Liver (tissue), 9 donors: ENCODE results near the gene APOE. TPM values are rescaled to one million over a fixed set of nuclear protein-coding genes. Genes with fewer than 3 reads are reported as not detected.
"Not testable (repeated sequence)": the region's sequence is repeated elsewhere in the genome, so short reads cannot be mapped to it uniquely, and the experiment has no call there.

Source experiments
- DNase-seq: peaks from one replicate; pipeline ENCODE4 v3.0.0-alpha.2; 2017; ENCODE audit warnings: low spot score
- H3K27ac ChIP-seq, 2 donors: one replicate each; pipeline ENCODE4 v1.7.0; 2013; ENCODE audit warnings: inconsistent platforms in 2 of 2, low read length in 2 of 2, control low read depth in 1 of 2, low read depth in 1 of 2, mild to moderate bottlenecking in 1 of 2
- H3K27me3 ChIP-seq, 4 donors: one replicate each; pipeline versions ENCODE4 v1.6.1 to v1.7.0; 2013; ENCODE audit warnings: low read length in 3 of 4, inconsistent platforms in 1 of 4, mild to moderate bottlenecking in 1 of 4, moderate library complexity in 1 of 4; ENCODE audit not compliant: control insufficient read depth in 4 of 4, insufficient read depth in 4 of 4
- H3K36me3 ChIP-seq, 4 donors: one replicate each; pipeline versions ENCODE4 v1.6.1 to v1.7.0; 2013; ENCODE audit warnings: low read length in 3 of 4, mild to moderate bottlenecking in 3 of 4, low read depth in 1 of 4, moderate library complexity in 1 of 4; ENCODE audit not compliant: control insufficient read depth in 4 of 4, insufficient read depth in 3 of 4
- H3K4me1 ChIP-seq, 4 donors: one replicate each; pipeline versions ENCODE4 v1.6.1 to v1.7.0; 2013; ENCODE audit warnings: low read length in 3 of 4, mild to moderate bottlenecking in 3 of 4, moderate library complexity in 1 of 4; ENCODE audit not compliant: control insufficient read depth in 4 of 4, insufficient read depth in 4 of 4
- H3K4me3 ChIP-seq, 3 donors: one replicate each; pipeline versions ENCODE4 v1.6.1 to v1.7.0; 2013; ENCODE audit warnings: low read length in 3 of 3, control low read depth in 1 of 3, low read depth in 1 of 3, mild to moderate bottlenecking in 1 of 3
- H3K9ac ChIP-seq, 2 donors: one replicate each; pipeline ENCODE4 v1.7.0; 2013; ENCODE audit warnings: low read length in 2 of 2, mild to moderate bottlenecking in 2 of 2, moderate library complexity in 2 of 2, control low read depth in 1 of 2, low read depth in 1 of 2
- H3K9me3 ChIP-seq, 4 donors: one replicate each; pipeline versions ENCODE4 v1.6.1 to v1.7.0; 2013; ENCODE audit warnings: low read length in 3 of 4; ENCODE audit not compliant: control insufficient read depth in 4 of 4
- ATF3 ChIP-seq: IDR thresholded peaks from 2 replicates; pipeline ENCODE4 v1.6.1; 2016; ENCODE audit warnings: antibody characterized with exemption
- CTCF ChIP-seq: fragments of 150-350 bp; IDR thresholded peaks from 2 replicates; pipeline ENCODE4 v1.5.1; 2017; ENCODE audit warnings: improper control_type of control experiment, low read depth, low read length; ENCODE audit not compliant: missing input control
- EGR1 ChIP-seq, 2 donors: IDR thresholded peaks; 2 replicates each; pipeline ENCODE4 v1.6.1; 2016 to 2018; ENCODE audit warnings: antibody characterized with exemption in 2 of 2, low read depth in 2 of 2
- FOXA1 ChIP-seq: IDR thresholded peaks from 2 replicates; pipeline ENCODE4 v1.6.1; 2016; ENCODE audit warnings: antibody characterized with exemption
- HNF4A ChIP-seq, 2 donors: conservative IDR thresholded peaks; 2 replicates each; pipeline ENCODE4 v1.6.1; 2016; ENCODE audit warnings: antibody characterized with exemption in 2 of 2, mild to moderate bottlenecking in 2 of 2
- HNF4G ChIP-seq: IDR thresholded peaks from 2 replicates; pipeline ENCODE4 v1.6.1; 2016; ENCODE audit warnings: antibody characterized with exemption
- JUND ChIP-seq, 2 donors: IDR thresholded peaks; 2 replicates each; pipeline ENCODE4 v1.6.1; 2016; ENCODE audit warnings: antibody characterized with exemption in 2 of 2
- MAX ChIP-seq: IDR thresholded peaks from 2 replicates; pipeline ENCODE4 v1.6.1; 2016; ENCODE audit warnings: antibody characterized with exemption
- NR2F2 ChIP-seq: IDR thresholded peaks from 2 replicates; pipeline ENCODE4 v1.6.1; 2016; ENCODE audit warnings: antibody characterized with exemption
- RAD21 ChIP-seq, 2 donors: IDR thresholded peaks; 2 replicates each; pipeline ENCODE4 v1.6.1; 2016; ENCODE audit warnings: antibody characterized with exemption in 2 of 2, mild to moderate bottlenecking in 2 of 2
- RXRA ChIP-seq, 2 donors: IDR thresholded peaks; 2 replicates each; pipeline ENCODE4 v1.6.1; 2017 to 2018; ENCODE audit warnings: antibody characterized with exemption in 2 of 2, mild to moderate bottlenecking in 1 of 2
- SP1 ChIP-seq: IDR thresholded peaks from 2 replicates; pipeline ENCODE4 v1.6.1; 2018; ENCODE audit warnings: antibody characterized with exemption, mild to moderate bottlenecking
- TAF1 ChIP-seq: conservative IDR thresholded peaks from 2 replicates; pipeline ENCODE4 v1.6.1; 2016; ENCODE audit warnings: antibody characterized with exemption, mild to moderate bottlenecking
- WGBS: extraction: QIAGEN DNeasy Blood & Tissue Kit; methylation state at CpG from one replicate; pipeline ENCODE4 v1.1.7; 2013; 5-methylcytosine and 5-hydroxymethylcytosine counted together
- polyA plus RNA-seq, 2 donors: library from polyadenylated mRNA; stranded (reverse) in 1 of 2; unstranded in 1 of 2; fragments of 200-250 nt in 1 of 2; fragments of >200 nt in 1 of 2; fragmentation: Nextera tagmentation in 1 of 2; extraction: Ambion mirVana in 1 of 2; gene quantifications; one replicate each; pipeline versions ENCODE4 v1.2.1 to v1.2.3, GENCODE V29; 2013 to 2015
- total RNA-seq, 2 donors: library from RNA; depleted of rRNA; stranded (reverse); fragments of >200 nt; gene quantifications; one replicate each; pipeline ENCODE4 v1.2.3, GENCODE V29; 2014
- TF ChIP-seq, protein P1 (sequence below): IDR thresholded peaks from 2 replicates; pipeline ENCODE4 v1.6.1; 2016; ENCODE audit warnings: antibody characterized with exemption
- TF ChIP-seq, protein P2 (sequence below): IDR thresholded peaks from 2 replicates; pipeline ENCODE4 v1.6.1; 2016; ENCODE audit warnings: antibody characterized with exemption, mild to moderate bottlenecking
- donor health status: healthy.
- donor health status: healthy.
- donor health status: healthy.
- donor health status: healthy.
- donor health status: healthy.

Gene APOE
- total and polyA plus RNA-seq, 4 donors, result 1,884 to 5,263 (median 3,713) TPM

- not testable (repeated sequence) for H3K36me3 ChIP-seq, DNase-seq, H3K9me3 ChIP-seq, H3K27me3 ChIP-seq, H3K9ac ChIP-seq, H3K4me3 ChIP-seq
- H3K27ac ChIP-seq, result peak overlapping the region; percentile 90 to 93
- WGBS, result 93% methylated on average over 6 of the region's 6 CpGs
- peaks cover 3 to 59% (median 39%) of the 10 kb centered on the region in 4 donors for H3K4me1 ChIP-seq
Measured at GRCh38 chr19:44911896-44912295, 6.3 kb downstream of the APOE start.

DNA sequence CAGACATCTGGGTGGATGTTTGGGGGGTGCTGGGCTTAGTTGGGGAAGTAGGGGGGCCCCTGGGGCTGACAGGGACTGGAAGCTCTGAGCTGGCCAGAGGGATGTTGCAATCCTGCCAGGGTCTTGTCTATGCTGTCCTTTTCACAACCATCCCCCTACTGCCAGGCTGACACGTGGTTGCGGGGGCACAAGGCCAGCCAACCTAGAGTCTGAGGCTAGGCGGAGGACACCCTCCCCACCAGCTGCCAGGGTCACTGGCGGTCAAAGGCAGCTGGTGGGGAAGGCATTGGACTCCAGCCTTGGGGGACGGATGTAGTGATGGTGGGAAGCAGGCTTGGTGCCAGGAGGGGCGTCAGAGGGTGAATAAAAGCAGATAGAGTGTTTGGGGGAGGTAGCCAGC lies 7.3 kb downstream of the APOE start:
- no peak for TF ChIP-seq NR2F2
- peak; percentile 95 to 96 for TF ChIP-seq RXRA (IDR thresholded peaks at IDR 0.05)
- no peak for TF ChIP-seq TAF1
- TF ChIP-seq MAX, result peak; percentile 66
- peak; percentile 79 for TF ChIP-seq SP1
- TF ChIP-seq HNF4G, result no peak
- TF ChIP-seq JUND (IDR thresholded peaks at IDR 0.05), result peak in 1 of 2 donors; percentile 55
- TF ChIP-seq, protein P1, sequence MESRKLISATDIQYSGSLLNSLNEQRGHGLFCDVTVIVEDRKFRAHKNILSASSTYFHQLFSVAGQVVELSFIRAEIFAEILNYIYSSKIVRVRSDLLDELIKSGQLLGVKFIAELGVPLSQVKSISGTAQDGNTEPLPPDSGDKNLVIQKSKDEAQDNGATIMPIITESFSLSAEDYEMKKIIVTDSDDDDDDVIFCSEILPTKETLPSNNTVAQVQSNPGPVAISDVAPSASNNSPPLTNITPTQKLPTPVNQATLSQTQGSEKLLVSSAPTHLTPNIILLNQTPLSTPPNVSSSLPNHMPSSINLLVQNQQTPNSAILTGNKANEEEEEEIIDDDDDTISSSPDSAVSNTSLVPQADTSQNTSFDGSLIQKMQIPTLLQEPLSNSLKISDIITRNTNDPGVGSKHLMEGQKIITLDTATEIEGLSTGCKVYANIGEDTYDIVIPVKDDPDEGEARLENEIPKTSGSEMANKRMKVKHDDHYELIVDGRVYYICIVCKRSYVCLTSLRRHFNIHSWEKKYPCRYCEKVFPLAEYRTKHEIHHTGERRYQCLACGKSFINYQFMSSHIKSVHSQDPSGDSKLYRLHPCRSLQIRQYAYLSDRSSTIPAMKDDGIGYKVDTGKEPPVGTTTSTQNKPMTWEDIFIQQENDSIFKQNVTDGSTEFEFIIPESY, result peak; percentile 28
- peak in 1 of 2 donors; percentile 71 for TF ChIP-seq EGR1 (IDR thresholded peaks at IDR 0.05; ENCODE audit: low read depth in 2 of 2)
- TF ChIP-seq FOXA1, result no peak
- peak; percentile 28 to 51 for TF ChIP-seq RAD21 (IDR thresholded peaks at IDR 0.05)
- no peak for TF ChIP-seq ATF3
- TF ChIP-seq HNF4A (conservative IDR thresholded peaks at IDR 0.05), result peak; percentile 63 to 76
- TF ChIP-seq CTCF, result no peak
- TF ChIP-seq, protein P2, sequence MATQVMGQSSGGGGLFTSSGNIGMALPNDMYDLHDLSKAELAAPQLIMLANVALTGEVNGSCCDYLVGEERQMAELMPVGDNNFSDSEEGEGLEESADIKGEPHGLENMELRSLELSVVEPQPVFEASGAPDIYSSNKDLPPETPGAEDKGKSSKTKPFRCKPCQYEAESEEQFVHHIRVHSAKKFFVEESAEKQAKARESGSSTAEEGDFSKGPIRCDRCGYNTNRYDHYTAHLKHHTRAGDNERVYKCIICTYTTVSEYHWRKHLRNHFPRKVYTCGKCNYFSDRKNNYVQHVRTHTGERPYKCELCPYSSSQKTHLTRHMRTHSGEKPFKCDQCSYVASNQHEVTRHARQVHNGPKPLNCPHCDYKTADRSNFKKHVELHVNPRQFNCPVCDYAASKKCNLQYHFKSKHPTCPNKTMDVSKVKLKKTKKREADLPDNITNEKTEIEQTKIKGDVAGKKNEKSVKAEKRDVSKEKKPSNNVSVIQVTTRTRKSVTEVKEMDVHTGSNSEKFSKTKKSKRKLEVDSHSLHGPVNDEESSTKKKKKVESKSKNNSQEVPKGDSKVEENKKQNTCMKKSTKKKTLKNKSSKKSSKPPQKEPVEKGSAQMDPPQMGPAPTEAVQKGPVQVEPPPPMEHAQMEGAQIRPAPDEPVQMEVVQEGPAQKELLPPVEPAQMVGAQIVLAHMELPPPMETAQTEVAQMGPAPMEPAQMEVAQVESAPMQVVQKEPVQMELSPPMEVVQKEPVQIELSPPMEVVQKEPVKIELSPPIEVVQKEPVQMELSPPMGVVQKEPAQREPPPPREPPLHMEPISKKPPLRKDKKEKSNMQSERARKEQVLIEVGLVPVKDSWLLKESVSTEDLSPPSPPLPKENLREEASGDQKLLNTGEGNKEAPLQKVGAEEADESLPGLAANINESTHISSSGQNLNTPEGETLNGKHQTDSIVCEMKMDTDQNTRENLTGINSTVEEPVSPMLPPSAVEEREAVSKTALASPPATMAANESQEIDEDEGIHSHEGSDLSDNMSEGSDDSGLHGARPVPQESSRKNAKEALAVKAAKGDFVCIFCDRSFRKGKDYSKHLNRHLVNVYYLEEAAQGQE, result peak; percentile 55
- WGBS, result 26% methylated on average over 6 of the region's 6 CpGs
- peak; percentile 63 for DNase-seq
- no peaks in the 10 kb centered on the region for H3K9me3 ChIP-seq
- no peaks in the 10 kb centered on the region for H3K36me3 ChIP-seq
- H3K27ac ChIP-seq, result peak overlapping the region; percentile 90 to 93
- no peaks in the 10 kb centered on the region for H3K27me3 ChIP-seq
- no peak overlapping the region for H3K9ac ChIP-seq
- peaks cover 3 to 58% (median 37%) of the 10 kb centered on the region in 4 donors for H3K4me1 ChIP-seq
- H3K4me3 ChIP-seq, result peak overlapping the region in 1 of 3 donors; percentile 4

- H3K9me3 ChIP-seq, H3K36me3 ChIP-seq, H3K27me3 ChIP-seq, DNase-seq: not testable (repeated sequence)
- Histone ChIP-seq H3K9ac (peak overlapping the region; percentile 62 to 68), H3K27ac (peak overlapping the region; percentile 90 to 93), H3K4me1 (peaks cover 3 to 49% (median 31%) of the 10 kb centered on the region in 4 donors), H3K4me3 (peak overlapping the region; percentile 8 to 54 (median 40))
- WGBS, result 25% methylated on average over 23 of the region's 23 CpGs
Measured at GRCh38 chr19:44913512-44914432, 8.2 kb downstream of the APOE start.
